ENCODE measurements around the gene HES7. TPM values are rescaled to one million over a fixed set of nuclear protein-coding genes. Genes with fewer than 3 reads are reported as not detected.
"Not testable (repeated sequence)": the region's sequence is repeated elsewhere in the genome, so short reads cannot be mapped to it uniquely, and the experiment has no call there.

The HES7 gene
- total and polyA plus RNA-seq, 7 donors = 0.16 TPM; not detected in 6

DNA sequence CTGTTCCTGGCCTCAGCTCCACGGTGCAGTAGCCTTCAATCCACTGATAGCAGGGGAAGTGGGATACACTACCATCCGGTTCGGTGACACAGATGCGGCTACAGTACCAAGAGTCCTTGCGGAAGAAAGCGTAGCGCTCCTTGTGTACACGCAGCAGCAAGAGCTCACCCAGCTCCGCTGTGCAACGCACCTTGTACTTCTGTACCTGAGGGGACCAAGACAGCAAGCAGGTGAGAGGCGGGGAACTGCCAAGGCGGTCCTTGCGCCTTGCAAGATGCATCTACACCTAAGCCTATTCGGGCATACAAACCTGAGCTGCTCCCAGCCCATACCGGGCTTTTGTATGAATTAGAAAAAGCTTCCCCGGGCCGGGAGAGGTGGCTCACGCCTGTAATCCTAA lies 7.1 kb downstream of the HES7 start:
- Histone ChIP-seq H3K27me3 (peaks cover 1 to 78% (median 70%) of the 10 kb centered on the region in 3 donors), H3K4me1 (peaks cover 0 to 35% (median 32%) of the 10 kb centered on the region in 4 donors), H3K9me3 (no peaks in the 10 kb centered on the region), H3K27ac (no peak overlapping the region), H3K4me3 (no peak overlapping the region), H3K36me3 (no peaks in the 10 kb centered on the region)
- TF ChIP-seq POLR2AphosphoS5 (IDR thresholded peaks at IDR 0.05) (no peak), POLR2A (IDR thresholded peaks at IDR 0.05) (no peak), EP300 (IDR thresholded peaks at IDR 0.05) (no peak)
- TF ChIP-seq, protein P1, sequence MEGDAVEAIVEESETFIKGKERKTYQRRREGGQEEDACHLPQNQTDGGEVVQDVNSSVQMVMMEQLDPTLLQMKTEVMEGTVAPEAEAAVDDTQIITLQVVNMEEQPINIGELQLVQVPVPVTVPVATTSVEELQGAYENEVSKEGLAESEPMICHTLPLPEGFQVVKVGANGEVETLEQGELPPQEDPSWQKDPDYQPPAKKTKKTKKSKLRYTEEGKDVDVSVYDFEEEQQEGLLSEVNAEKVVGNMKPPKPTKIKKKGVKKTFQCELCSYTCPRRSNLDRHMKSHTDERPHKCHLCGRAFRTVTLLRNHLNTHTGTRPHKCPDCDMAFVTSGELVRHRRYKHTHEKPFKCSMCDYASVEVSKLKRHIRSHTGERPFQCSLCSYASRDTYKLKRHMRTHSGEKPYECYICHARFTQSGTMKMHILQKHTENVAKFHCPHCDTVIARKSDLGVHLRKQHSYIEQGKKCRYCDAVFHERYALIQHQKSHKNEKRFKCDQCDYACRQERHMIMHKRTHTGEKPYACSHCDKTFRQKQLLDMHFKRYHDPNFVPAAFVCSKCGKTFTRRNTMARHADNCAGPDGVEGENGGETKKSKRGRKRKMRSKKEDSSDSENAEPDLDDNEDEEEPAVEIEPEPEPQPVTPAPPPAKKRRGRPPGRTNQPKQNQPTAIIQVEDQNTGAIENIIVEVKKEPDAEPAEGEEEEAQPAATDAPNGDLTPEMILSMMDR (IDR thresholded peaks at IDR 0.05) = no peak
- DNase-seq = no peak
- intact Hi-C loops (cut with DNase I) = loop anchor here (5.0 kb wide), 3 partner anchors 34 to 181 kb away; partner anchors contain the start of gene SLC25A35
- 21 to 46% methylated on average over 18 of the region's 18 CpGs for WGBS, 2 donors

DNA sequence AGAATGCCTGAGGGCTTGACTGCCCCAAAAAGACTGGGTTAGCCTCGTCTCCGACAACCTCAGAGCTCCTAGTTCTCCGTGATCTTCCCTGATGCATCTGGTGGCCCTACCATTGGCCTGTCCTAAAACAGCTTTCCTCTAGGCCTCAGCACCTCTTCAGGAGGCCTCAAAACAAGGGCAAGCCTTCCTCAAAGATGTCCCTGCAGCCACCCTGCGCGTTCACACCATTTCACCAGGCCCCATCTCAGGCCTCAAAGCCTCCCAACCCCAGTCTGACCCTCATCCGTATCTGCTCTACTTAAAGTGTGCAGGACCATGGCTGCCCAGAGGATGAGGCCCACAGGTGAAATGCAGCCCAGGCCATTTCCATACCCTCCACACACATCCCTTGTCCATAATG lies 13.0 kb downstream of the HES7 start:
- H3K4me1 ChIP-seq = peaks cover 0 to 10% (median 8%) of the 10 kb centered on the region in 4 donors
- H3K27me3 ChIP-seq = peaks cover 16 to 80% (median 78%) of the 10 kb centered on the region in 3 donors
- intact Hi-C loops (cut with DNase I) = loop anchor here (5.0 kb wide), 1 partner anchor 239 kb away; no protein-coding TSS in a partner anchor
- H3K36me3 ChIP-seq = no peaks in the 10 kb centered on the region
- TF ChIP-seq POLR2A (IDR thresholded peaks at IDR 0.05) (no peak), EP300 (IDR thresholded peaks at IDR 0.05) (no peak)
- no peak overlapping the region for H3K4me3 ChIP-seq
- no peaks in the 10 kb centered on the region for H3K9me3 ChIP-seq
- WGBS, 2 donors = 92 to 95% methylated on average over 6 of the region's 6 CpGs
- H3K27ac ChIP-seq = no peak overlapping the region
- no peak for DNase-seq

DNA sequence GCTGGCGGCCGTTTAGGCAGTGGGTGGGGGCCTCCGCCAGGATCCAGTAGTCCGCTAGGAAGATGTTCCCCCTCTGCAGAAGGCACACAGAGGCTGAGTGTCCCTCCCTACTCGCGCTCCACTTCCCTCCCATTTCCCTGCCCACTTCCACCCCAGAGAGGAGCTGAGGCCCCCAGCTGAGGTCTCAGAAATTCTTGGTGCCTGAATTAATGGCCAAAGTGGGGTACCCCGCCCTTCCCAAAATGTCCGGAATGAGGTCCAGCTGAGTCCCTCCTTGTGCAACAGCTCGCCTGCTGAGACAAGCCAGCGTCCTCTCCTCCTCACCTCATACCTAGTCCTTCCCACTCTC lies 13.5 kb downstream of the HES7 start:
- H3K9me3 ChIP-seq = no peaks in the 10 kb centered on the region
- H3K4me3 ChIP-seq = no peak overlapping the region
- no peak for DNase-seq
- TF ChIP-seq POLR2A (IDR thresholded peaks at IDR 0.05) = no peak
- H3K4me1 ChIP-seq = peaks cover 0 to 10% (median 8%) of the 10 kb centered on the region in 4 donors
- intact Hi-C loops (cut with DNase I) = loop anchor here (5.0 kb wide), 1 partner anchor 238 kb away; no protein-coding TSS in a partner anchor
- H3K36me3 ChIP-seq = no peaks in the 10 kb centered on the region
- WGBS, 2 donors = 11 to 22% methylated on average over 10 of the region's 10 CpGs
- H3K27me3 ChIP-seq = peaks cover 16 to 75% (median 74%) of the 10 kb centered on the region in 3 donors
- no peak overlapping the region for H3K27ac ChIP-seq

DNA sequence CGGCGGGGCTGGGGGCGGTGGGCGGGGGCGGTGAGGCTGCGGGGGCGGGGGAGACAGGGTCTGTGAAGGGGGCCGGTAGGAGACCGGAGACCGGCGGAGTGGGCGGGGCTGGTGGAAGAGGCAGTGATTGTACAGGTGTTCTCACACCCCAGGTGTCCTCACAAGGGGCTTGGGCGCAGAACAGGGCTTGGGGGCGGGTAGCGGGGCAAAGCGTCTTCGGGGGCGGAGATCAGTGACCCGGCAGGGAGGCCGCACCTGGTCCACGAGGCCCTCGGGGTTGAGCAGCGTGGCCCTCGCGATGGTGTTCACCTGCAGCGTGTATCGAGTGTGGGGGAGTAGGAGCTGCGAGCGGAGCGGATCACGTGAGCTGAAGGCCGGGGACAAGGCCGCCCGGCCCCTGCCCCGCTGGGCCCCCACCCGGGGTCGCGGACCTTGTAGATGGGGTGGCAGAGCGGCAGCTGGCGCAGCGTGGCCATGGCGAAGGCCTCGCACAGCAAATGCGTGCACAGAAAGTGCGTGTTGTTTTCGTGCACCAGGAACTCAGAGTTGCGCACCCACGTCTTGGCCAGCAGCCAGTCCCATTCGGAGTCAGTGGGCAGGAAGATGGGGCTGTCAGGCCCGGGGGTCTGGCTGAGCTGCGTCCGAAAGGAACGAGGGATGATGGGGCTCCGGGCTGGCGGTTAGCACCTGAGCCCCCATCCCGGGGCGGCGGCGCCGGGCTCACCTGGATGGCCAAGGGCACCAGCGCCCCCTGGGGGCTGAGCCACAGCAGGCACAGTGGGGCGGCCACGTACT lies 14.0 kb downstream of the HES7 start:
- no peak for DNase-seq
- Histone ChIP-seq H3K9me3 (no peaks in the 10 kb centered on the region), H3K27me3 (peaks cover 16 to 69% (median 68%) of the 10 kb centered on the region in 3 donors), H3K36me3 (no peaks in the 10 kb centered on the region), H3K4me1 (peaks cover 0 to 10% (median 8%) of the 10 kb centered on the region in 4 donors), H3K4me3 (peak overlapping the region in 2 of 4 donors; percentile 13 to 17), H3K27ac (no peak overlapping the region)
- intact Hi-C loops (cut with DNase I) = loop anchor here (5.0 kb wide), 1 partner anchor 238 kb away; no protein-coding TSS in a partner anchor
- WGBS, 2 donors = 4 to 15% methylated on average over 63 of the region's 63 CpGs
- TF ChIP-seq, protein P1 (IDR thresholded peaks at IDR 0.05) = peak; percentile 33 to 70 (median 61)
- no peak for TF ChIP-seq EP300 (IDR thresholded peaks at IDR 0.05)

DNA sequence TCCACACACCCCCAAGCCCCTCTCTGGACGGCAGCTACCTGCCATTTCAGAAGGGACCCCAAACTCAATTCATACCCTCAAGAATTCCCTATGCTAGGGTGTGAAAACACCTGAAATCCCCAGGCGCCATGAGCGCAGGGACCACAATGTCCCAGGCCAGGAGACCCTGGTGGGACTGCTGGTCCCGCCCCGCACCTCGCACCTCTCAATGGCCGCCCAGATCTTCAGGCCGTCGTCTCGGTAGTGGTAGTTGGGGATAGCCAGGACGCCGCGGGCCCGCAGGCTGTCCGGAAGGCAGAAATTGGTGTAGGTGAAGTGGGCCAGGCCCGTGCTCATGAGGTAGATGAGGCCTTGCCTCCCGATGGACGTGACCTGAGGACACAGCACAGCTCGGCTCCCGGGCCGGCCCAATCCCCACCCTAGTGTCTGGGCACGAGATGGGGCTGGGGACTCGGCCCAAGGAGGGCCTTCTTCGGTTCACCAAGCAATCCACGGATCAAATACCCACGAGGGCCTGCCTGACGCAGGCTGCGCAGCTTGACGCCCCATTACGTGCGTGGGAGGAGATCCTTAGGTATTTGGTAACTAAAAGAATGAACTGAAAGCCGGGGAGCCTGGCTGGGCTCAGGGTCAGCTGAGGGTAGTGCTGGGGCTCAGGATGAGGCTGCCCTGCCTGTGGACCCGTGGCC lies 14.8 kb downstream of the HES7 start:
- Histone ChIP-seq H3K4me1 (peaks cover 0 to 10% (median 8%) of the 10 kb centered on the region in 4 donors), H3K4me3 (no peak overlapping the region), H3K9me3 (no peaks in the 10 kb centered on the region), H3K36me3 (no peaks in the 10 kb centered on the region), H3K27ac (no peak overlapping the region), H3K27me3 (peaks cover 16 to 62% (median 61%) of the 10 kb centered on the region in 3 donors)
- intact Hi-C loops (cut with DNase I) = no loop called here
- WGBS, 2 donors = 75 to 88% methylated on average over 33 of the region's 33 CpGs
- TF ChIP-seq POLR2A (IDR thresholded peaks at IDR 0.05) = no peak
- TF ChIP-seq, protein P1 (IDR thresholded peaks at IDR 0.05) = no peak
- no peak for TF ChIP-seq EP300 (IDR thresholded peaks at IDR 0.05)
- no peak for TF ChIP-seq POLR2AphosphoS5 (IDR thresholded peaks at IDR 0.05)
- DNase-seq = no peak

DNA sequence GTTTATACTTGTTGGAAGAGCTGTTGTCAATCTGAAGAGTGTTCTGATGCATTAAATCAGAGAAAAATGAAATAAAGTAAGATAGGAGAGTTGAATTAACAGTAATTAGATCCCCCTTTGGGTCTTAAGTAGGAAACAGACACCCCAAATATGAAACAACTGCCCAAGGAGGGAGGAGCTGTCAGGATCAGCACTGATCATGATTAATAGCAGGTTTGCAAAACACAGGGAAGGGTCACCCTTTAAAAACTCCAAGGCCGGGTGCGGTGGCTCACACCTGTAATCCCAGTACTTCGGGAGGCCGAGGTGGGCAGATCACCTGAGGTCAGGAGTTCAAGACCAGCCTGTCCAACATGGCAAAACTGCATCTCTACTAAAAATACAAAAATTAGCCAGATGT lies 16.9 kb downstream of the HES7 start:
- H3K4me3 ChIP-seq; H3K9me3 ChIP-seq; H3K36me3 ChIP-seq; DNase-seq; H3K27ac ChIP-seq; intact Hi-C loops (cut with DNase I): not testable (repeated sequence)
- Histone ChIP-seq H3K4me1 (peaks cover 0 to 10% (median 8%) of the 10 kb centered on the region in 4 donors), H3K27me3 (peaks cover 16 to 41% (median 40%) of the 10 kb centered on the region in 3 donors)
- 68 to 89% methylated on average over 4 of the region's 4 CpGs for WGBS, 2 donors

All from sigmoid colon (tissue), 7 donors.